HEK293T (cell line): ENCODE data around the gene AOPEP.

Experiments used
- CTCF ChIA-PET: fragments of 350-600 bp; formaldehyde crosslinking; extraction: SDS; loops from one replicate; lab custom pipeline; 2021; ENCODE audit warnings: antibody characterized with exemption, inconsistent platforms; lab: Yijun Ruan, JAX
- POLR2A ChIA-PET: fragments of 350-600 bp; formaldehyde crosslinking; extraction: SDS; loops from one replicate; lab custom pipeline; 2020; ENCODE audit warnings: antibody characterized with exemption, inconsistent platforms; lab: Yijun Ruan, JAX
- DNase-seq: peaks from one replicate; pipeline ENCODE4 v3.0.0; 2012; ENCODE audit warnings: mixed read lengths; ENCODE audit errors: extremely low spot score
- ARNT ChIP-seq: fragments of 450-650 bp; IDR thresholded peaks from 2 replicates; pipeline ENCODE4 v1.6.1; 2017; ENCODE audit warnings: mild to moderate bottlenecking
- BHLHE40 ChIP-seq: fragments of 450-650 bp; IDR thresholded peaks from 2 replicates; pipeline ENCODE4 v1.6.1; 2016; ENCODE audit warnings: mild to moderate bottlenecking, moderate library complexity, borderline replicate concordance
- CTBP1 ChIP-seq: fragments of 450-650 bp; IDR thresholded peaks from 2 replicates; pipeline ENCODE4 v1.6.1; 2016; ENCODE audit warnings: borderline replicate concordance
- ELF4 ChIP-seq: fragments of 450-650 bp; IDR thresholded peaks from 2 replicates; pipeline ENCODE4 v1.6.1; 2017; ENCODE audit warnings: antibody characterized with exemption
- FOXA1 ChIP-seq: fragments of 450-650 bp; IDR thresholded peaks from 2 replicates; pipeline ENCODE4 v1.6.1; 2016; ENCODE audit warnings: mild to moderate bottlenecking
- FOXK2 ChIP-seq: fragments of 450-650 bp; IDR thresholded peaks from 2 replicates; pipeline ENCODE4 v1.6.1; 2016; ENCODE audit warnings: mild to moderate bottlenecking
- FOXM1 ChIP-seq: fragments of 450-650 bp; IDR thresholded peaks from 2 replicates; pipeline ENCODE4 v1.6.1; 2017; ENCODE audit warnings: mild to moderate bottlenecking, borderline replicate concordance
- HDGF ChIP-seq: fragments of 450-650 bp; IDR thresholded peaks from 2 replicates; pipeline ENCODE4 v1.6.1; 2017; ENCODE audit warnings: antibody characterized with exemption, borderline replicate concordance
- L3MBTL2 ChIP-seq: fragments of 450-650 bp; conservative IDR thresholded peaks from 2 replicates; pipeline ENCODE4 v1.6.1; 2016; ENCODE audit warnings: mild to moderate bottlenecking
- LEF1 ChIP-seq: fragments of 450-650 bp; IDR thresholded peaks from 2 replicates; pipeline ENCODE4 v1.6.1; 2017; ENCODE audit warnings: mild to moderate bottlenecking, borderline replicate concordance
- NFRKB ChIP-seq: fragments of 450-650 bp; IDR thresholded peaks from 2 replicates; pipeline ENCODE4 v1.6.1; 2016; ENCODE audit warnings: mild to moderate bottlenecking, moderate library complexity
- SP1 ChIP-seq: fragments of 450-650 bp; IDR thresholded peaks from 2 replicates; pipeline ENCODE4 v1.6.1; 2017
- SUZ12 ChIP-seq: fragments of 450-650 bp; IDR thresholded peaks from 2 replicates; pipeline ENCODE4 v1.6.1; 2016; ENCODE audit warnings: mild to moderate bottlenecking
- TARDBP ChIP-seq: fragments of 450-650 bp; IDR thresholded peaks from 2 replicates; pipeline ENCODE4 v1.6.1; 2016
- ZNF384 ChIP-seq: fragments of 450-650 bp; IDR thresholded peaks from 2 replicates; pipeline ENCODE4 v1.6.1; 2016
- TF ChIP-seq, protein P1 (sequence below): fragments of 450-650 bp; IDR thresholded peaks from 2 replicates; pipeline ENCODE4 v1.6.1; 2016

Gene AOPEP

DNA sequence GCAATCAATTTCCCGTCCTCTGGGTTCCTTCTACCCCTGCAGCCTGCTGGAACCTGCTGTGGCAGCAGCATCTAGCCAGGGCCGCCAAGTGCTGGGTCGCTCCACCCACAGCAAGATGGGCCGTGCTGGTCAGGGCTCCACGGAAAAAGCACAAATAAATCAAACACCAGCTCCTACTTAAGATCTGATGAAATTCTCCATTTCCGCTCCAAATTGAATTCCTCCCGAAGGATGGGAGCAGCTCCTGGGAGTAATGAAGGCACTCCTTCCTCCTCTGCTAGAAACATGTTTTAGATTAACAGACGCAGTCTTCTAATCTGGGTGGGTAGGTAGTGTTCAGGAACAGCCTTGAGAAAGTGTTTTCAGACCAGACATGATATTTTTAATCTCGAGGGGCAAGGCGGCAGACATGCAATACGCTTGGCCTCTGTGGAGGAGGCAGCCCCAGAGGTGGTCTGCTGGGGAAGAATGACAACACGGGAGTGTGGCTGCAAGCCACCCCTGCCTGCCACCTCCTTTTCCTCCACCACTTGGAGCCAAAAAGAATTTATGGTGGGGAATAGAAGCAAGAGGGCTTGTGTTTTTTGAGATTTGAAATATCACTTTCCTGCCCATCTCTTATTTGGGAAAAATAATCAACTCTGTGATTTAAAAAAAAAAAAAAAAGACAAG lies 194.1 kb downstream of the AOPEP start:
- TF ChIP-seq FOXK2, result no peak
- TF ChIP-seq CTBP1, result no peak
- TF ChIP-seq ARNT, result no peak
- TF ChIP-seq FOXM1, result no peak
- no peak for TF ChIP-seq ZNF384
- ChIA-PET CTCF (no interaction called here), POLR2A (no interaction called here)
- no peak for DNase-seq

DNA sequence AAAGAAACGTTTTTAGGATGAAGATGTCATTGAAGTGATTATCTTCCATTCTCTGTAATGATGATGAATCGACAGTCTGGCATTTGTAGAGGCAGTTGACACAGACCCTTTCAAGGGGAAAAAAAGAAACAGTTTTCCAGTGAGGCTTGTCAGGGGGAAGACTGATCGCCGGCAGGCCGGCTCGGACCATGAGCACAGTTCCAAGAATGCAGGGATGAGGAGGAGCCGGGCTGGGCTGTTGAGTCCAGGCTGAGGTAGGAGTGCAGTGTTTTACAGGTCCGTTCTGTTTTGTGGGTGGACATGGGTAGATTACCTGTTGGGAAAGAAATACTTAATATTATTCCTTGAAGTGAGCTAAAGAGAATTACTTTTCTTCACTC lies 194.6 kb downstream of the AOPEP start:
- TF ChIP-seq ZNF384, result no peak
- no peak for TF ChIP-seq CTBP1
- TF ChIP-seq, protein P1, sequence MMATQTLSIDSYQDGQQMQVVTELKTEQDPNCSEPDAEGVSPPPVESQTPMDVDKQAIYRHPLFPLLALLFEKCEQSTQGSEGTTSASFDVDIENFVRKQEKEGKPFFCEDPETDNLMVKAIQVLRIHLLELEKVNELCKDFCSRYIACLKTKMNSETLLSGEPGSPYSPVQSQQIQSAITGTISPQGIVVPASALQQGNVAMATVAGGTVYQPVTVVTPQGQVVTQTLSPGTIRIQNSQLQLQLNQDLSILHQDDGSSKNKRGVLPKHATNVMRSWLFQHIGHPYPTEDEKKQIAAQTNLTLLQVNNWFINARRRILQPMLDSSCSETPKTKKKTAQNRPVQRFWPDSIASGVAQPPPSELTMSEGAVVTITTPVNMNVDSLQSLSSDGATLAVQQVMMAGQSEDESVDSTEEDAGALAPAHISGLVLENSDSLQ, result no peak
- no peak for TF ChIP-seq ARNT
- TF ChIP-seq ELF4, result no peak
- TF ChIP-seq LEF1, result no peak
- no peak for TF ChIP-seq BHLHE40
- TF ChIP-seq SUZ12, result no peak
- no peak for TF ChIP-seq SP1
- TF ChIP-seq FOXA1, result no peak
- TF ChIP-seq HDGF, result no peak
- no peak for TF ChIP-seq TARDBP
- TF ChIP-seq FOXM1, result no peak
- no peak for TF ChIP-seq FOXK2
- no peak for TF ChIP-seq L3MBTL2
- DNase-seq, result no peak
- ChIA-PET POLR2A (no interaction called here), CTCF (no interaction called here)

DNA sequence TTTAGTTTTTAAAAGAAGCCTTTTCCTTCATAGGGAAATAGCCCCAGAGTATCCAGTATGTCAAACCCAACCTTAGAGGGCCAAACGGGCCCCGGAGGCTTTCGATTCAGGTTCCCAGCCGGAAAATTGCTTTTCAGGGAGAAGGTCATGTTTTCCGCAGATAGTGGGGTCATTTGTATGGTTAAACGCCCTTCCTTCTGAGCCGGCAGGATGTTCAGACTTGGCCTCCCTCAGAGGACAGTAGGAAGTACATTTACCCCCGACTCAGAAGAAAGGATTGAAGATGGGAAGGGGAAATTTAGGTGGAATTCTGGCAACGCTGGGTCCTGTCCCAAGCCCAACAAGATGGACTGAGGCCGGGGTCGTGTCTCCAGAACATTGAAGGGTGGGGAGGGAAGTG lies 195.2 kb downstream of the AOPEP start:
- no peak for DNase-seq
- TF ChIP-seq ELF4 (no peak), L3MBTL2 (no peak), ARNT (no peak), LEF1 (no peak), HDGF (no peak), TARDBP (no peak), SUZ12 (no peak), ZNF384 (no peak), FOXM1 (no peak), FOXK2 (no peak), SP1 (no peak), FOXA1 (no peak), CTBP1 (no peak)
- TF ChIP-seq, protein P1, result no peak
- ChIA-PET POLR2A (no interaction called here), CTCF (no interaction called here)

GRCh38 chr9:94922098-94922607 lies 195.7 kb downstream of the AOPEP start:
- ChIA-PET CTCF (no interaction called here), POLR2A (no interaction called here)
- DNase-seq, result no peak
- TF ChIP-seq, protein P1, result no peak
- TF ChIP-seq ELF4 (no peak), ZNF384 (no peak)

GRCh38 chr9:94922691-94923107 lies 196.2 kb downstream of the AOPEP start:
- POLR2A ChIA-PET, result interaction anchor here (1.2 kb wide), 1 partner anchor 18 kb away, joined by 3 read pairs; no protein-coding TSS in a partner anchor
- CTCF ChIA-PET, result no interaction called here
- TF ChIP-seq HDGF (no peak), CTBP1 (no peak), NFRKB (no peak), FOXM1 (no peak), ZNF384 (no peak), FOXA1 (no peak), ARNT (no peak), ELF4 (no peak), SUZ12 (no peak), TARDBP (no peak), BHLHE40 (no peak), FOXK2 (no peak), L3MBTL2 (no peak), LEF1 (no peak)
- TF ChIP-seq, protein P1, result no peak
- DNase-seq, result no peak
